ENCODE measurements around the gene RRM2. TPM values are rescaled to one million over a fixed set of nuclear protein-coding genes. Genes with fewer than 3 reads are reported as not detected.
A peak's percentile ranks its signal among the peaks of the same experiment; 100 is the strongest.
"Not testable (repeated sequence)": the region's sequence is repeated elsewhere in the genome, so short reads cannot be mapped to it uniquely, and the experiment has no call there.

Gene RRM2
- total and polyA plus RNA-seq, 8 donors = 1.2 to 30.3 (median 12.8) TPM

DNA sequence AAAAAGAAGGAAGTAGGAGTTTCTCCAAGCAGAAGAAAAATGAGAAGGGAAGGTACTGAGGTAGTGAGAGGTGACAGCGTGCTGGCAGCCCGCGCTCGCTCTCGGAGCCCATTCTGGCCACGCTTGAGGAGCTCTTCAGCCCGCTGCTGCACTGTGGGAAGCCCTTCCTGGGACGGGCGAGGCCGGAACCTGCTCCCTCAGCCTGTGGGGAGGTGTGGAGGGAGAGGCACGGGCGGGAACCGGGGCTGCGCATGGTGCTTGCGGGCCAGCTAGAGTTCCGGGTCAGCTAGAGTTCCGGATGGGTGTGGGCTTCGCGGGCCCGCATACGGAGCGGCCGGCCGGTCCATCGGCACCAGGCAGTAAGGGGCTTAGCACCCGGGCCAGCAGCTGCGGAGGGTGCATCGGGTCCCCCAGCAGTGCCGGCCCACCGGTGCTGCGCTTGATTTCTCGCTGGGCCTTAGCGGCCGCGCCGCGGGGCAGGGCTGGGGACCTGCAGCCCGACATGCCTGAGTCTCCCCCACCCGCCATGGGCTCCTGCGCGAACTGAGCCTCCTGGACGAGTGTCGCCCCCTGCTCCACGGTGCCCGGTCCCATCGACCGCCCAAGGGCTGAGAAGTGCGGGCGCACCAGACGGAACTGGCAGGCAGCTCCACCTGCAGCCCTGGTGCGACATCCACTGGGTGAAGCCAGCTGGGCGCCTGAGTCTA is 31.2 kb upstream of the RRM2 start:
- Histone ChIP-seq H3K9me3 (no peaks in the 10 kb centered on the region), H3K36me3 (no peaks in the 10 kb centered on the region), H3K27ac (no peak overlapping the region), H3K27me3 (peaks cover 0 to 34% (median 7%) of the 10 kb centered on the region in 3 donors), H3K4me1 (peaks cover 5 to 15% (median 10%) of the 10 kb centered on the region in 4 donors), H3K4me3 (peak overlapping the region; percentile 26 to 50 (median 36))
- DNase-seq = peak in 1 of 2 donors; percentile 51
- TF ChIP-seq, protein P1, sequence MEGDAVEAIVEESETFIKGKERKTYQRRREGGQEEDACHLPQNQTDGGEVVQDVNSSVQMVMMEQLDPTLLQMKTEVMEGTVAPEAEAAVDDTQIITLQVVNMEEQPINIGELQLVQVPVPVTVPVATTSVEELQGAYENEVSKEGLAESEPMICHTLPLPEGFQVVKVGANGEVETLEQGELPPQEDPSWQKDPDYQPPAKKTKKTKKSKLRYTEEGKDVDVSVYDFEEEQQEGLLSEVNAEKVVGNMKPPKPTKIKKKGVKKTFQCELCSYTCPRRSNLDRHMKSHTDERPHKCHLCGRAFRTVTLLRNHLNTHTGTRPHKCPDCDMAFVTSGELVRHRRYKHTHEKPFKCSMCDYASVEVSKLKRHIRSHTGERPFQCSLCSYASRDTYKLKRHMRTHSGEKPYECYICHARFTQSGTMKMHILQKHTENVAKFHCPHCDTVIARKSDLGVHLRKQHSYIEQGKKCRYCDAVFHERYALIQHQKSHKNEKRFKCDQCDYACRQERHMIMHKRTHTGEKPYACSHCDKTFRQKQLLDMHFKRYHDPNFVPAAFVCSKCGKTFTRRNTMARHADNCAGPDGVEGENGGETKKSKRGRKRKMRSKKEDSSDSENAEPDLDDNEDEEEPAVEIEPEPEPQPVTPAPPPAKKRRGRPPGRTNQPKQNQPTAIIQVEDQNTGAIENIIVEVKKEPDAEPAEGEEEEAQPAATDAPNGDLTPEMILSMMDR (IDR thresholded peaks at IDR 0.05) = no peak
- no peak for TF ChIP-seq EP300 (IDR thresholded peaks at IDR 0.05)
- no peak for TF ChIP-seq POLR2AphosphoS5 (IDR thresholded peaks at IDR 0.05)
- TF ChIP-seq POLR2A (IDR thresholded peaks at IDR 0.05) = no peak
- 26 to 55% (median 31%) methylated on average over 9 to 52 of the region's 52 CpGs for WGBS, 5 donors
- intact Hi-C loops (cut with DNase I; ENCODE audit: low total_unique reads) = no loop called here

DNA sequence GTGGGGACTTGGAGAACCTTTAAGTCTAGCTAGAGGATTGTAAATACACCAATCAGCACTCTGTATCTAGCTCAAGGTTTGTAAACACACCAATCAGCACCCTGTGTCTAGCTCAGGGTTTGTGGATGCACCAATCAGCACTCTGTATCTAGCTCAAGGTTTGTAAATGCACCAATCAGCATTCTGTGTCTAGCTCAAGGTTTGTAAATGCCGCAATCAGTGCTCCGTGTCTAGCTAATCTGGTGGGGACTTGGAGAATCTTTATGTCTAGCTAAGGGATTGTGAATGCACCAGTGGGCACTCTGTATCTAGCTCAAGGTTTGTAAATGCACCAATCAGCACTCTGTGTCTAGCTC is 30.7 kb upstream of the RRM2 start:
- H3K27ac ChIP-seq; DNase-seq; H3K36me3 ChIP-seq; intact Hi-C loops (cut with DNase I; ENCODE audit: low total_unique reads); H3K9me3 ChIP-seq: not testable (repeated sequence)
- Histone ChIP-seq H3K4me3 (peak overlapping the region in 2 of 4 donors; percentile 39 to 50), H3K27me3 (peaks cover 0 to 34% (median 7%) of the 10 kb centered on the region in 3 donors), H3K4me1 (peaks cover 5 to 15% (median 10%) of the 10 kb centered on the region in 4 donors)
- 96 to 100% (median 98%) methylated on average over 2 of the region's 2 CpGs for WGBS, 5 donors

DNA sequence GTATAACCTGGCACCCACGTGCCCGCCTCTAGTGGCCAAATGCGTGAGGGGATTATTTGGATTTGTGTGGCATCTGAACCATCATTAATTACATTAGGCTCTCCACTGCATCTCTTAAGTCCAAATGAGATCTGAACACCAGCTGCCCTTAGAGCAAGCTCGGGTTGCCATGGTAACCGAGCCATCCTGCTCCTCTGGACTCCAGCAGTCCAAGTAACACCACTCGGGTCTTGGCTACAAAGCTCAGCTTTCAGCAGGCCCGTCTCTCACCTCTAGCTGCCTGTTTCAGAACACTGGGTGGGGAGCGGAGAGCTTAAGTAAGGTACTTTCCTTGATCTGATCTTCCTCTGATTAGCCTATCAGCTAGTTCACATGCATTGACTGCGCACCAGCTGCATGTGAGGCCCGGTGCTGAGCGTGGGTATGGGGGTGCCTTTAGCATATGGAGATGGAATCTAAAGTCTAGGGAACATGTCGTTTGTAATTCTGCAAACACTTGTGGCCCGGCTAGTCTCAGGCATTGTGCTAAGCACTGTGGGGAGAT is 28.2 kb upstream of the RRM2 start:
- Histone ChIP-seq H3K4me3 (no peak overlapping the region), H3K27ac (no peak overlapping the region), H3K4me1 (peaks cover 5 to 16% (median 11%) of the 10 kb centered on the region in 4 donors), H3K36me3 (no peaks in the 10 kb centered on the region), H3K9me3 (no peaks in the 10 kb centered on the region), H3K27me3 (peaks cover 0 to 34% (median 7%) of the 10 kb centered on the region in 3 donors)
- intact Hi-C loops (cut with DNase I; ENCODE audit: low total_unique reads) = no loop called here
- DNase-seq = peak in 1 of 2 donors; percentile 47
- TF ChIP-seq EP300 (IDR thresholded peaks at IDR 0.05) (no peak), POLR2AphosphoS5 (IDR thresholded peaks at IDR 0.05) (no peak), POLR2A (IDR thresholded peaks at IDR 0.05) (no peak)
- TF ChIP-seq, protein P1 (IDR thresholded peaks at IDR 0.05) = no peak
- WGBS, 5 donors = 81 to 84% (median 81%) methylated on average over 11 to 13 of the region's 13 CpGs

DNA sequence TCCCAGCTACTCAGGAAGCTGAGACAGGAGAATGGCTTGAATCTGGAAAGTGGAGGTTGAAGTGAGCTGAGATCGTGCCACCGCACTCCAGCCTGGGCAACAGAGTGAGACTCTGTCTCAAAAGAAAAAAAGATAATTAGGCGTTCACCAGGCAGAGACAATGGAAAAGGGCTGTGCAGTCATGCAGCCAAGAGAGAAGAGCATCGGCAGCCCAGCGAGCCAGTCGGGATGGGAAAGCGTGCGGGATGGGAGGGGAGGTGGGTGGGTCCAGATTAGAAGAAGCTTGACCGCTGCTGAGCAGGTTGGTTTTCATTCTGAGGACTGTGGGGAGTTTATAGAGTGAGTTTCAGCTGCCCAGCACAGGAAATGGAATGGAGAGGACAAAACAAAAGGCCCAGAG is 27.4 kb upstream of the RRM2 start:
- Histone ChIP-seq H3K27ac (no peak overlapping the region), H3K9me3 (no peaks in the 10 kb centered on the region), H3K27me3 (peaks cover 0 to 34% (median 7%) of the 10 kb centered on the region in 3 donors), H3K4me1 (peaks cover 5 to 16% (median 11%) of the 10 kb centered on the region in 4 donors), H3K36me3 (no peaks in the 10 kb centered on the region), H3K4me3 (no peak overlapping the region)
- DNase-seq = no peak
- intact Hi-C loops (cut with DNase I; ENCODE audit: low total_unique reads) = no loop called here
- TF ChIP-seq POLR2AphosphoS5 (IDR thresholded peaks at IDR 0.05) (no peak), POLR2A (IDR thresholded peaks at IDR 0.05) (no peak), EP300 (IDR thresholded peaks at IDR 0.05) (no peak)
- TF ChIP-seq, protein P1 (IDR thresholded peaks at IDR 0.05) = no peak
- WGBS, 5 donors = 72 to 88% (median 81%) methylated on average over 9 of the region's 9 CpGs

DNA sequence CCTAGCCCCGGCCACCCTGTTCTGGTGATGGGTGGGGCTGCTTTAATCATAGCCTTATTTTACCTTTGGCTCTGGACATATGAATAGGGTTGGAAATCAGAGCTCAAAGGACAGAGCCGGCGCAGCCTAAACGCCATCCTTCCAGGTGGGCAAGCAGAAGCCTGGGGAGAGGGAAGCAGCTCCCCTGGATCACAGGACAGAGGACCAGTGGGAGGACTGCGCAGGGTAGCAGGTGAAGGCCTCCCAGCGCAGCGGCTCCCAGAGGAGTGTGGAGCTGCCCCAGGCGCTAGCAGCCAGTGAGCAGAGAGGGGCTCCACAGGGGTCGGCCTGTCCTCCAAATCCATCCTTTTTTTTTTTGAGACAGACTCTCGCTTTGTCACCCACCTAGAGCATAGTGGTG is 25.9 kb upstream of the RRM2 start:
- whole genome bisulfite sequencing, 5 donors = 86 to 96% (median 90%) methylated on average over 10 of the region's 10 CpGs
- intact Hi-C loops (cut with DNase I; ENCODE audit: low total_unique reads) = no loop called here
- Histone ChIP-seq H3K4me3 (no peak overlapping the region), H3K4me1 (peaks cover 0 to 10% (median 4%) of the 10 kb centered on the region in 4 donors), H3K9me3 (no peaks in the 10 kb centered on the region), H3K27me3 (peaks cover 0 to 27% (median under 1%) of the 10 kb centered on the region in 3 donors), H3K36me3 (no peaks in the 10 kb centered on the region), H3K27ac (no peak overlapping the region)
- TF ChIP-seq POLR2A (IDR thresholded peaks at IDR 0.05) = no peak
- TF ChIP-seq, protein P1 (IDR thresholded peaks at IDR 0.05) = no peak
- TF ChIP-seq POLR2AphosphoS5 (IDR thresholded peaks at IDR 0.05) = no peak
- no peak for TF ChIP-seq EP300 (IDR thresholded peaks at IDR 0.05)
- no peak for DNase-seq

Measured in stomach (tissue), 9 donors.